ENCODE results near the gene OR5B12. TPM values are rescaled to one million over a fixed set of nuclear protein-coding genes. Genes with fewer than 3 reads are reported as not detected.

OR5B12 gene
- total and polyA plus RNA-seq, 10 donors, result 0.08 TPM; not detected in 9

GRCh38 chr11:58471892-58472291, 29.9 kb upstream of the OR5B12 start:
- Histone ChIP-seq H3K27ac (no peak overlapping the region), H3K4me3 (no peak overlapping the region), H3K9me3 (peaks cover 11 to 64% (median 38%) of the 10 kb centered on the region in 8 donors), H3K36me3 (no peaks in the 10 kb centered on the region), H3K4me1 (no peaks in the 10 kb centered on the region), H3K27me3 (replicated peaks in 1 of 7) (no peaks in the 10 kb centered on the region)
- DNase-seq, result no peak
- TF ChIP-seq CTCF (IDR thresholded peaks at IDR 0.05 in 8 of 11, conservative IDR thresholded peaks at IDR 0.05 in 3 of 11) (no peak), POLR2A (IDR thresholded peaks at IDR 0.05) (no peak), POLR2AphosphoS5 (IDR thresholded peaks at IDR 0.05) (no peak)
- intact Hi-C loops (cut with DNase I; ENCODE audit: low total_unique reads), result no loop called here

- Histone ChIP-seq H3K27me3 (replicated peaks in 1 of 7) (peaks cover 0 to 9% (median 0%) of the 10 kb centered on the region in 7 donors), H3K4me3 (no peak overlapping the region), H3K9me3 (peaks cover 2 to 33% (median 14%) of the 10 kb centered on the region in 8 donors), H3K36me3 (no peaks in the 10 kb centered on the region), H3K4me1 (no peaks in the 10 kb centered on the region), H3K27ac (no peak overlapping the region)
- WGBS, 5 donors, result 83 to 91% (median 87%) methylated on average over 1 of the region's 1 CpG
- no peak for DNase-seq
- intact Hi-C loops (cut with DNase I; ENCODE audit: low total_unique reads), result no loop called here
- TF ChIP-seq POLR2A (IDR thresholded peaks at IDR 0.05), result no peak
- TF ChIP-seq CTCF (IDR thresholded peaks at IDR 0.05 in 8 of 11, conservative IDR thresholded peaks at IDR 0.05 in 3 of 11), result no peak
- no peak for TF ChIP-seq POLR2AphosphoS5 (IDR thresholded peaks at IDR 0.05)
These were observed 24.3 kb upstream of the OR5B12 start for GRCh38 chr11:58466293-58466692.

DNA sequence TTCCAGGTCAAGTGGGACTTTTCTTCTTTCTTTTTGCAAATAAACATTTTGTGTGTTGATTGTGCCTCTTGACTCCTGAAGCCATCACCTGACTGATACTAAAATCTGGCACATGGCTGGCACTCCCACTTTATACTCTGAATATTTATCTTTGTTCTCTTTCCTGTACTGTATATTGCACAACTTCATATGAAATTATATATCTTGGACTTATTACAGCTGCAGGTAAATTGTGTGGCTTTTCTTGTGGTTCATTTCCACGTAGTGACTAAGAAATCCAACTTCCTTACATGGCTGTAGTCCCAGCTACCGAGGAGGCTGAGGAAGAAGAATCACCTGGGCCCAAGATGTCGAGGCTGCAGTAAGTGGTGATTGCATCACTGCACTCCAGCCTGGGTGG, 23.7 kb upstream of the OR5B12 start:
- Histone ChIP-seq H3K27ac (no peak overlapping the region), H3K36me3 (no peaks in the 10 kb centered on the region), H3K9me3 (peaks cover 0 to 32% (median 8%) of the 10 kb centered on the region in 8 donors), H3K4me3 (no peak overlapping the region), H3K4me1 (no peaks in the 10 kb centered on the region), H3K27me3 (replicated peaks in 1 of 7) (peaks cover 0 to 9% (median 0%) of the 10 kb centered on the region in 7 donors)
- no peak for DNase-seq
- intact Hi-C loops (cut with DNase I; ENCODE audit: low total_unique reads), result no loop called here
- TF ChIP-seq POLR2A (IDR thresholded peaks at IDR 0.05) (no peak), POLR2AphosphoS5 (IDR thresholded peaks at IDR 0.05) (no peak), CTCF (IDR thresholded peaks at IDR 0.05 in 8 of 11, conservative IDR thresholded peaks at IDR 0.05 in 3 of 11) (no peak)
- 42 to 64% (median 59%) methylated on average over 3 of the region's 3 CpGs for WGBS, 5 donors

GRCh38 chr11:58451585-58451984, 9.5 kb upstream of the OR5B12 start:
- H3K4me3 ChIP-seq, result no peak overlapping the region
- TF ChIP-seq CTCF (IDR thresholded peaks at IDR 0.05 in 8 of 11, conservative IDR thresholded peaks at IDR 0.05 in 3 of 11) (no peak), POLR2A (IDR thresholded peaks at IDR 0.05) (no peak), POLR2AphosphoS5 (IDR thresholded peaks at IDR 0.05) (no peak)
- no peaks in the 10 kb centered on the region for H3K27me3 ChIP-seq (replicated peaks in 1 of 7)
- intact Hi-C loops (cut with DNase I; ENCODE audit: low total_unique reads), result no loop called here
- H3K9me3 ChIP-seq, result peaks cover 0 to 33% (median 10%) of the 10 kb centered on the region in 8 donors
- no peak for DNase-seq
- no peak overlapping the region for H3K27ac ChIP-seq
- H3K4me1 ChIP-seq, result no peaks in the 10 kb centered on the region
- H3K36me3 ChIP-seq, result no peaks in the 10 kb centered on the region
- WGBS, 5 donors, result 38 to 60% (median 46%) methylated on average over 3 of the region's 3 CpGs
